HepG2 (cell line): ENCODE data around the gene CAMTA2. TPM values are rescaled to one million over a fixed set of nuclear protein-coding genes. Genes with fewer than 3 reads are reported as not detected.

Source experiments
- ATAC-seq: fragments of 200-7000 bp; cut with Tn5 transposase; 3 replicates; pipeline ENCODE4 v1.9.1; 2020; ENCODE audit warnings: mild to moderate bottlenecking, moderate library complexity
- BruUV-seq: library from RNA; stranded (reverse); fragments of 400-500 nt; replicated peaks from 2 replicates; lab custom pipeline; 2021; lab: Mats Ljungman, UMichigan
- CTCF ChIA-PET: fragments of 300-600 bp; formaldehyde crosslinking; extraction: SDS; loops from one replicate; lab custom pipeline; 2021; ENCODE audit warnings: low total read pairs, inconsistent platforms, low intra/inter-chr PET ratio; lab: Yijun Ruan, JAX
- POLR2A ChIA-PET: fragments of 350-600 bp; sonication (Branson Sonifier 250); formaldehyde crosslinking; loops from one replicate; lab custom pipeline; 2020; ENCODE audit warnings: antibody characterized with exemption, inconsistent platforms; lab: Yijun Ruan, JAX
- DNase-seq: peaks from one replicate; pipeline ENCODE4 v3.0.0-alpha.2; 2015; ENCODE audit warnings: low spot score
- FAIRE-seq: peaks from 3 replicates; lab custom pipeline; 2011; peaks lifted over from hg19 to GRCh38; lab: Jason Lieb, UNC
- H2AFZ ChIP-seq: one replicate; pipeline ENCODE4 v1.6.1; 2011; ENCODE audit warnings: low read length, inconsistent platforms
- H3K27ac ChIP-seq: fragments of 300-600 bp; 3 replicates; pipeline ENCODE4 v1.8.0; 2011; ENCODE audit warnings: mixed run types, mild to moderate bottlenecking, mixed read lengths, low read length, inconsistent platforms; ENCODE audit not compliant: insufficient read depth; ENCODE audit errors: extremely low read length
- H3K27me3 ChIP-seq, 2 experiments: fragments of 200-600 bp in 1 of 2; 2 replicates in 1 of 2; 3 replicates in 1 of 2; pipeline versions ENCODE4 v1.6.0 to v1.8.0; 2011; ENCODE audit warnings: low read length in 2 of 2, mild to moderate bottlenecking in 2 of 2, moderate library complexity in 2 of 2, inconsistent platforms in 1 of 2; ENCODE audit not compliant: insufficient read depth in 2 of 2, control insufficient read depth in 1 of 2
- H3K36me3 ChIP-seq, 2 experiments: fragments of 200-600 bp in 1 of 2; replicated peaks in 1 of 2; 2 replicates in 1 of 2; 3 replicates in 1 of 2; pipeline versions ENCODE4 v1.5.1 to v1.8.0; 2011; ENCODE audit warnings: low read length in 2 of 2, inconsistent platforms in 1 of 2; ENCODE audit not compliant: insufficient read depth in 2 of 2, control insufficient read depth in 1 of 2
- H3K4me1 ChIP-seq: 2 replicates; pipeline ENCODE4 v1.5.1; 2012; ENCODE audit warnings: low read length, inconsistent platforms; ENCODE audit not compliant: insufficient read depth
- H3K4me2 ChIP-seq: 2 replicates; pipeline ENCODE4 v1.6.0; 2011; ENCODE audit warnings: low read depth, low read length, inconsistent platforms
- H3K4me3 ChIP-seq, 3 experiments: fragments of 200-600 bp in 1 of 3; sonication (generic), shearing (Covaris generic) in 1 of 3; replicated peaks in 1 of 3; 2 replicates each; pipeline ENCODE4 v1.5.1; 2011 to 2016; ENCODE audit warnings: low read length in 3 of 3, inconsistent platforms in 2 of 3, low read depth in 2 of 3, mild to moderate bottlenecking in 2 of 3, control low read depth in 1 of 3, mixed read lengths in 1 of 3; ENCODE audit not compliant: insufficient read depth in 1 of 3
- H3K79me2 ChIP-seq: one replicate; pipeline ENCODE4 v1.6.1; 2011; ENCODE audit warnings: low read length, inconsistent platforms; ENCODE audit not compliant: insufficient read depth
- H3K9ac ChIP-seq: 2 replicates; pipeline ENCODE4 v1.6.0; 2011; ENCODE audit warnings: mild to moderate bottlenecking, low read depth, low read length, inconsistent platforms; ENCODE audit not compliant: insufficient read depth
- H3K9me3 ChIP-seq: 2 replicates; pipeline ENCODE4 v1.5.1; 2012; ENCODE audit warnings: mild to moderate bottlenecking, low read length
- H4K20me1 ChIP-seq: 2 replicates; pipeline ENCODE4 v1.6.0; 2011; ENCODE audit warnings: inconsistent platforms, mild to moderate bottlenecking, low read length, moderate library complexity; ENCODE audit not compliant: insufficient read depth
- KLF6 ChIP-seq: IDR thresholded peaks from 2 replicates; pipeline ENCODE4 v1.8.0; 2016; ENCODE audit warnings: missing biosample characterization, missing genetic modification reagents
- WGBS: methylation state at CpG from one replicate; pipeline ENCODE4 v1.1.6; 2017; ENCODE audit warnings: low lambda C conversion rate; 5-methylcytosine and 5-hydroxymethylcytosine counted together
- in situ Hi-C: cut with HindIII; loops from 2 replicates; pipeline ENCODE4 v1.10.0; 2017; ENCODE audit warnings: low pct_unique_long_range_greater_than_20kb; ENCODE audit not compliant: extremely low pct_ligation_motif_present
- intact Hi-C: fragments of 100-400 bp; cut with micrococcal nuclease; formaldehyde crosslinking; loops from one replicate; pipeline ENCODE4 v1.10.0; 2022; ENCODE audit not compliant: unreplicated experiment
- microRNA-seq: library from miRNA; unstranded; fragments of <30 nt; microRNA quantifications from one replicate; pipeline ENCODE4, GENCODE V29; 2020
- polyA plus RNA-seq, 8 experiments: library from polyadenylated mRNA; depleted of rRNA in 3 of 8; stranded (reverse) in 7 of 8; unstranded in 1 of 8; fragments of >200 nt; fragmentation: Illumina TruSeq in 4 of 8; extraction: Trizol in 4 of 8; gene quantifications; 2 replicates each; pipeline versions ENCODE4 v1.2.1 to v1.2.3, GENCODE V29; 2011 to 2016; ENCODE audit warnings: low read depth in 4 of 8, missing spikeins in 1 of 8, mixed read lengths in 1 of 8; ENCODE audit not compliant: insufficient read depth in 1 of 8
- small RNA-seq, 3 experiments: library from RNA; depleted of rRNA; stranded (forward); fragments of <200 nt; gene quantifications; one replicate each; pipeline ENCODE3, GENCODE V24; 2012; ENCODE audit warnings: low read depth in 2 of 3, low replicate concordance in 1 of 3; ENCODE audit not compliant: insufficient read length in 3 of 3, insufficient read depth in 2 of 3
- total RNA-seq, 5 experiments: library from RNA; depleted of rRNA; stranded (reverse); fragments of >200 nt; fragmentation: Illumina TruSeq; extraction: Trizol; gene quantifications; 2 replicates each; pipeline ENCODE4 v1.2.3, GENCODE V29; 2016; ENCODE audit warnings: low read depth in 1 of 5
- TF ChIP-seq, protein P1 (sequence below): sonication (generic); formaldehyde crosslinking; IDR thresholded peaks from 2 replicates; pipeline ENCODE4 v1.5.1; 2020; ENCODE audit warnings: missing genetic modification reagents, mild to moderate bottlenecking, borderline replicate concordance
- TF ChIP-seq, protein P2 (sequence below): sonication (generic); formaldehyde crosslinking; IDR thresholded peaks from 2 replicates; pipeline ENCODE4 v1.9.0; 2021; ENCODE audit warnings: missing genetic modification reagents, borderline replicate concordance

Gene CAMTA2
- total and polyA plus RNA-seq, 2 of the 13 experiments (the other 11 are each of a cell fraction or from before 2014, with no cell fraction given), result 4.1 to 7.1 TPM

DNA sequence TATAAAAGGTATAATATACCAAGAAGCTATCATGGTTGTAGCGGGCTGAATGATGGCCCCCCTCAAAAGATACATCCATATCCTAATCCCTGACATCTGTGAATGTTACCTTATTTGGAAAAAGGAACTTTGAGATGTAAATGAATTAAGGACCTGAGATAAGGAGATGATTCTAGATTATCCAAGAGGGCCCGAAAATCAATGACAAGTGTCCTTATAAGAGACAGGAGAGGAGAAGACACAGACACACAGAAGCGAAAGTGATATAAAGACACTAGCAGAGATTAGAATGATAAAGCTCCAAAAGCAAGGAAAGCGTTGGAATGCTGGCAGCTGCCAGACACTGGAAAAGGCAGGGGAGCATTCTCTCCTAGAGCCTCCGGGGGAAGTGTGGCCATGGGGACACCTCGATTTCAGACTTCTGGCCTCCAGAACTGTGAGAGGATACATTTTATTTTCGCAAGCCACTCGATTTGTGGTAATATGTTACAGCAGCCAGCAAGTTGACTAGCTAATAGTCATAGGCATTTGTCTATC is 67.9 kb downstream of the CAMTA2 start:
- POLR2A ChIA-PET, result interaction anchor here (0.6 to 3.0 kb wide), 12 partner anchors 9 to 216 kb away, joined by 3 to 35 read pairs (median 6); partner anchors contain the start of genes ENO3, PELP1, PFN1 and RNF167
- Histone ChIP-seq H3K4me1 (peaks cover 23% of the 10 kb centered on the region), H3K9ac (no peak overlapping the region), H3K27ac (no peak overlapping the region), H4K20me1 (no peaks in the 10 kb centered on the region), H3K27me3 (no peaks in the 10 kb centered on the region), H3K9me3 (no peaks in the 10 kb centered on the region), H3K4me2 (peak overlapping the region; percentile 75), H3K36me3 (no peaks in the 10 kb centered on the region), H3K4me3 (peak overlapping the region in 1 of 3 experiments; percentile 26; a peak in 4 of 6 replicates), H3K79me2 (no peaks in the 10 kb centered on the region), H2AFZ (no peak overlapping the region)
- 16% methylated on average over 8 of the region's 8 CpGs for WGBS
- DNase-seq, result no peak
- in situ Hi-C loops (no loop called here), intact Hi-C loops (no loop called here)
- ATAC-seq, result peak; percentile 32
- TF ChIP-seq, protein P1, sequence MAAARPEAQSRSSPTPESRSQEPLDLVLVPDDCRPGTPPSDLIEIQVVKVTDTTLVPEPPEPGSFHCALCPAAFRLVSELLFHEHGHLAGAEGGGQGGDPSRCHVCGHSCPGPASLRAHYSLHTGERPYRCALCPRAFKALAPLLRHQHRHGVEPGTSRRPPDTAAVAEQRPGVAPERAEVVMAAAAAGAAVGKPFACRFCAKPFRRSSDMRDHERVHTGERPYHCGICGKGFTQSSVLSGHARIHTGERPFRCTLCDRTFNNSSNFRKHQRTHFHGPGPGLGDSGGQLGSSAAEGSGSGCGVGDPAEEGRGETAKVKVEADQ (CRISPR knock-in tag), result no peak
- TF ChIP-seq KLF6, result no peak
- TF ChIP-seq, protein P2, sequence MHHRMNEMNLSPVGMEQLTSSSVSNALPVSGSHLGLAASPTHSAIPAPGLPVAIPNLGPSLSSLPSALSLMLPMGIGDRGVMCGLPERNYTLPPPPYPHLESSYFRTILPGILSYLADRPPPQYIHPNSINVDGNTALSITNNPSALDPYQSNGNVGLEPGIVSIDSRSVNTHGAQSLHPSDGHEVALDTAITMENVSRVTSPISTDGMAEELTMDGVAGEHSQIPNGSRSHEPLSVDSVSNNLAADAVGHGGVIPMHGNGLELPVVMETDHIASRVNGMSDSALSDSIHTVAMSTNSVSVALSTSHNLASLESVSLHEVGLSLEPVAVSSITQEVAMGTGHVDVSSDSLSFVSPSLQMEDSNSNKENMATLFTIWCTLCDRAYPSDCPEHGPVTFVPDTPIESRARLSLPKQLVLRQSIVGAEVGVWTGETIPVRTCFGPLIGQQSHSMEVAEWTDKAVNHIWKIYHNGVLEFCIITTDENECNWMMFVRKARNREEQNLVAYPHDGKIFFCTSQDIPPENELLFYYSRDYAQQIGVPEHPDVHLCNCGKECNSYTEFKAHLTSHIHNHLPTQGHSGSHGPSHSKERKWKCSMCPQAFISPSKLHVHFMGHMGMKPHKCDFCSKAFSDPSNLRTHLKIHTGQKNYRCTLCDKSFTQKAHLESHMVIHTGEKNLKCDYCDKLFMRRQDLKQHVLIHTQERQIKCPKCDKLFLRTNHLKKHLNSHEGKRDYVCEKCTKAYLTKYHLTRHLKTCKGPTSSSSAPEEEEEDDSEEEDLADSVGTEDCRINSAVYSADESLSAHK, result no peak
- no peak for FAIRE-seq
- BruUV-seq, result no TSS peak
- CTCF ChIA-PET, result no interaction called here

Small RNA genes lying within 50 kb of the gene (microRNA-seq; reads per million reads assigned to microRNA genes)
- not detected for gene MIR6864
- not detected for gene MIR6865

Small RNA genes lying within 50 kb of the gene (small RNA-seq; reads per million reads assigned to genes)
- gene MIR6864, result 0 to 0.97 (median 0.33) reads per million in 3 experiments
- 0 to 0.33 (median 0) reads per million in 3 experiments for gene MIR6865

Other genes starting within 250 kb of the CAMTA2 start
- gene ZMYND15, start 247.8 kb downstream of the CAMTA2 start, total RNA-seq (2016; rRNA removed; fragmentation: Illumina TruSeq; extraction: Trizol), result 0.15 and 0.24 TPM in 2 replicates
- gene ZMYND15, start 247.8 kb downstream of the CAMTA2 start, polyA plus RNA-seq (2011; rRNA removed), result 2.7 and 3.6 TPM in 2 replicates
- gene CXCL16, start 247.7 kb downstream of the CAMTA2 start, total RNA-seq (2016; rRNA removed; fragmentation: Illumina TruSeq; extraction: Trizol), result 5.4 and 9.4 TPM in 2 replicates
- 101 and 142 TPM in 2 replicates for gene CXCL16, start 247.7 kb downstream of the CAMTA2 start, polyA plus RNA-seq (2011; rRNA removed)
- 15.6 and 30.1 TPM in 2 replicates for gene TM4SF5, start 215.8 kb downstream of the CAMTA2 start, total RNA-seq (2016; rRNA removed; fragmentation: Illumina TruSeq; extraction: Trizol)
- 126 and 152 TPM in 2 replicates for gene TM4SF5, start 215.8 kb downstream of the CAMTA2 start, polyA plus RNA-seq (2011; rRNA removed)
- not detected in 2 replicates for gene VMO1, start 201.3 kb downstream of the CAMTA2 start, total RNA-seq (2016; rRNA removed; fragmentation: Illumina TruSeq; extraction: Trizol)
- 0.13 TPM in 1 of 2 replicates, not detected in the other for gene VMO1, start 201.3 kb downstream of the CAMTA2 start, polyA plus RNA-seq (2011; rRNA removed)
- 6.0 and 12.9 TPM in 2 replicates for gene GLTPD2, start 198.7 kb downstream of the CAMTA2 start, total RNA-seq (2016; rRNA removed; fragmentation: Illumina TruSeq; extraction: Trizol)
- gene GLTPD2, start 198.7 kb downstream of the CAMTA2 start, polyA plus RNA-seq (2011; rRNA removed), result 7.5 and 14.9 TPM in 2 replicates
- 264 and 335 TPM in 2 replicates for gene PSMB6, start 191.5 kb downstream of the CAMTA2 start, total RNA-seq (2016; rRNA removed; fragmentation: Illumina TruSeq; extraction: Trizol)
- gene PSMB6, start 191.5 kb downstream of the CAMTA2 start, polyA plus RNA-seq (2011; rRNA removed), result 277 and 298 TPM in 2 replicates
- gene PLD2, start 180.5 kb downstream of the CAMTA2 start, total RNA-seq (2016; rRNA removed; fragmentation: Illumina TruSeq; extraction: Trizol), result 7.8 and 13.4 TPM in 2 replicates
- 29.7 and 45.8 TPM in 2 replicates for gene PLD2, start 180.5 kb downstream of the CAMTA2 start, polyA plus RNA-seq (2011; rRNA removed)
- 15.2 and 17.2 TPM in 2 replicates for gene MINK1, start 154.3 kb downstream of the CAMTA2 start, total RNA-seq (2016; rRNA removed; fragmentation: Illumina TruSeq; extraction: Trizol)
- 63.9 and 75.5 TPM in 2 replicates for gene MINK1, start 154.3 kb downstream of the CAMTA2 start, polyA plus RNA-seq (2011; rRNA removed)
- gene C17orf107, start 88.1 kb downstream of the CAMTA2 start, total RNA-seq (2016; rRNA removed; fragmentation: Illumina TruSeq; extraction: Trizol), result 0.20 TPM in 1 of 2 replicates, not detected in the other
- 0.59 and 0.82 TPM in 2 replicates for gene C17orf107, start 88.1 kb downstream of the CAMTA2 start, polyA plus RNA-seq (2011; rRNA removed)
- 0.25 and 0.53 TPM in 2 replicates for gene CHRNE, start 84.6 kb downstream of the CAMTA2 start, total RNA-seq (2016; rRNA removed; fragmentation: Illumina TruSeq; extraction: Trizol)
- gene CHRNE, start 84.6 kb downstream of the CAMTA2 start, polyA plus RNA-seq (2011; rRNA removed), result 0.59 and 1.3 TPM in 2 replicates
- gene GP1BA, start 55.4 kb downstream of the CAMTA2 start, total RNA-seq (2016; rRNA removed; fragmentation: Illumina TruSeq; extraction: Trizol), result not detected in 2 replicates
- not detected in 2 replicates for gene GP1BA, start 55.4 kb downstream of the CAMTA2 start, polyA plus RNA-seq (2011; rRNA removed)
- gene SLC25A11, start 47.6 kb downstream of the CAMTA2 start, total RNA-seq (2016; rRNA removed; fragmentation: Illumina TruSeq; extraction: Trizol), result 47.2 and 47.9 TPM in 2 replicates
- 35.0 and 35.4 TPM in 2 replicates for gene SLC25A11, start 47.6 kb downstream of the CAMTA2 start, polyA plus RNA-seq (2011; rRNA removed)
- gene RNF167, start 47.4 kb downstream of the CAMTA2 start, total RNA-seq (2016; rRNA removed; fragmentation: Illumina TruSeq; extraction: Trizol), result 35.7 and 44.1 TPM in 2 replicates
- gene RNF167, start 47.4 kb downstream of the CAMTA2 start, polyA plus RNA-seq (2011; rRNA removed), result 45.4 and 49.9 TPM in 2 replicates
- 494 and 520 TPM in 2 replicates for gene PFN1, start 39.1 kb downstream of the CAMTA2 start, total RNA-seq (2016; rRNA removed; fragmentation: Illumina TruSeq; extraction: Trizol)
- 589 and 613 TPM in 2 replicates for gene PFN1, start 39.1 kb downstream of the CAMTA2 start, polyA plus RNA-seq (2011; rRNA removed)
- 59.8 and 68.2 TPM in 2 replicates for gene ENO3, start 36.6 kb downstream of the CAMTA2 start, total RNA-seq (2016; rRNA removed; fragmentation: Illumina TruSeq; extraction: Trizol)
- gene ENO3, start 36.6 kb downstream of the CAMTA2 start, polyA plus RNA-seq (2011; rRNA removed), result 51.9 and 69.8 TPM in 2 replicates
- gene SPAG7, start 19.9 kb downstream of the CAMTA2 start, total RNA-seq (2016; rRNA removed; fragmentation: Illumina TruSeq; extraction: Trizol), result 59.0 and 74.8 TPM in 2 replicates
- 46.6 and 51.0 TPM in 2 replicates for gene SPAG7, start 19.9 kb downstream of the CAMTA2 start, polyA plus RNA-seq (2011; rRNA removed)
- 0.35 and 0.93 TPM in 2 replicates for gene INCA1, start 9.8 kb upstream of the CAMTA2 start, total RNA-seq (2016; rRNA removed; fragmentation: Illumina TruSeq; extraction: Trizol)
- gene INCA1, start 9.8 kb upstream of the CAMTA2 start, polyA plus RNA-seq (2011; rRNA removed), result 2.6 and 3.3 TPM in 2 replicates
- gene KIF1C, start 10.3 kb upstream of the CAMTA2 start, total RNA-seq (2016; rRNA removed; fragmentation: Illumina TruSeq; extraction: Trizol), result 79.0 and 104 TPM in 2 replicates
- 70.0 and 77.7 TPM in 2 replicates for gene KIF1C, start 10.3 kb upstream of the CAMTA2 start, polyA plus RNA-seq (2011; rRNA removed)
- 0.13 TPM in 1 of 2 replicates, not detected in the other for gene SLC52A1, start 47.8 kb upstream of the CAMTA2 start, total RNA-seq (2016; rRNA removed; fragmentation: Illumina TruSeq; extraction: Trizol)
- gene SLC52A1, start 47.8 kb upstream of the CAMTA2 start, polyA plus RNA-seq (2011; rRNA removed), result 0.03 TPM in 1 of 2 replicates, not detected in the other
- not detected in 2 replicates for gene ZFP3, start 90.8 kb upstream of the CAMTA2 start, total RNA-seq (2016; rRNA removed; fragmentation: Illumina TruSeq; extraction: Trizol)
- gene ZFP3, start 90.8 kb upstream of the CAMTA2 start, polyA plus RNA-seq (2011; rRNA removed), result not detected in 2 replicates
- 28.7 and 35.4 TPM in 2 replicates for gene ZNF232, start 124.2 kb upstream of the CAMTA2 start, total RNA-seq (2016; rRNA removed; fragmentation: Illumina TruSeq; extraction: Trizol)
- gene ZNF232, start 124.2 kb upstream of the CAMTA2 start, polyA plus RNA-seq (2011; rRNA removed), result 7.8 and 9.2 TPM in 2 replicates
- gene USP6, start 128.4 kb upstream of the CAMTA2 start, total RNA-seq (2016; rRNA removed; fragmentation: Illumina TruSeq; extraction: Trizol), result 0.04 TPM in 2 replicates
- gene USP6, start 128.4 kb upstream of the CAMTA2 start, polyA plus RNA-seq (2011; rRNA removed), result not detected in 2 replicates
- 9.0 and 9.6 TPM in 2 replicates for gene ZNF594, start 204.2 kb upstream of the CAMTA2 start, total RNA-seq (2016; rRNA removed; fragmentation: Illumina TruSeq; extraction: Trizol)
- gene ZNF594, start 204.2 kb upstream of the CAMTA2 start, polyA plus RNA-seq (2011; rRNA removed), result 2.9 TPM in 2 replicates
- gene SCIMP, start 247.2 kb upstream of the CAMTA2 start, total RNA-seq (2016; rRNA removed; fragmentation: Illumina TruSeq; extraction: Trizol), result not detected in 2 replicates
- gene SCIMP, start 247.2 kb upstream of the CAMTA2 start, polyA plus RNA-seq (2011; rRNA removed), result not detected in 2 replicates